Breast epithelium (tissue), 4 donors: ENCODE results near the gene ADAM12. TPM values are rescaled to one million over a fixed set of nuclear protein-coding genes. Genes with fewer than 3 reads are reported as not detected.
A peak's percentile ranks its signal among the peaks of the same experiment; 100 is the strongest.

ENCODE experiments used
- DNase-seq, 2 donors: peaks; one replicate each; pipeline ENCODE4 v3.0.0-alpha.2; 2019; ENCODE audit warnings: low spot score in 2 of 2
- H3K27ac ChIP-seq, 2 donors: fragments of 200-600 bp; sonication (generic) in 1 of 2; one replicate each; pipeline ENCODE4 v1.5.1; 2016 to 2019; ENCODE audit warnings: mild to moderate bottlenecking in 1 of 2
- H3K27me3 ChIP-seq, 2 donors: fragments of 200-600 bp; sonication (generic) in 1 of 2; one replicate each; pipeline versions ENCODE4 v1.5.1 to v1.6.0; 2017 to 2019; ENCODE audit warnings: control low read depth in 1 of 2, mild to moderate bottlenecking in 1 of 2
- H3K36me3 ChIP-seq: fragments of 200-600 bp; one replicate; pipeline ENCODE4 v1.5.1; 2019
- H3K4me1 ChIP-seq, 2 donors: fragments of 200-600 bp; sonication (generic); one replicate each; pipeline ENCODE4 v1.5.1; 2016 to 2019; ENCODE audit warnings: control low read depth in 1 of 2
- H3K4me3 ChIP-seq, 3 donors: fragments of 200-600 bp; sonication (generic); 1 replicate in 2 of 3; 2 replicates in 1 of 3; pipeline ENCODE4 v1.5.1; 2016 to 2019; ENCODE audit warnings: mild to moderate bottlenecking in 3 of 3, moderate library complexity in 2 of 3
- H3K9me3 ChIP-seq, 2 donors: fragments of 200-600 bp; sonication (generic) in 1 of 2; one replicate each; pipeline ENCODE4 v1.5.1; 2016 to 2019; ENCODE audit warnings: control low read depth in 1 of 2
- POLR2A ChIP-seq: fragments of 450-650 bp; IDR thresholded peaks from one replicate; pipeline ENCODE4 v1.6.1; 2016; ENCODE audit warnings: antibody characterized with exemption, mild to moderate bottlenecking, moderate library complexity
- POLR2AphosphoS5 ChIP-seq, 3 donors: sonication (generic); formaldehyde crosslinking; IDR thresholded peaks; one replicate each; pipeline ENCODE4 v1.6.1; 2017; ENCODE audit warnings: antibody characterized with exemption in 3 of 3
- intact Hi-C: fragments of 100-400 bp; cut with DNase I; formaldehyde crosslinking; loops from one replicate; pipeline ENCODE4 v1.15.1; 2023; ENCODE audit warnings: low total_unique reads
- total RNA-seq, 3 donors: library from RNA; depleted of rRNA; stranded (reverse); fragments of >200 nt; gene quantifications; one replicate each; pipeline ENCODE4 v1.1.0, GENCODE V29; 2016
- TF ChIP-seq, protein P1 (sequence below), 3 donors: fragments of 450-650 bp; IDR thresholded peaks; one replicate each; pipeline ENCODE4 v1.5.1; 2016 to 2017; ENCODE audit warnings: antibody characterized with exemption in 3 of 3, mild to moderate bottlenecking in 3 of 3, moderate library complexity in 3 of 3

The ADAM12 gene
- total RNA-seq, 3 donors from 2014 or later, result 8.6 to 16.4 (median 13.9) TPM

GRCh38 chr10:126042906-126043305, 345.4 kb downstream of the ADAM12 start:
- Histone ChIP-seq H3K4me1 (no peaks in the 10 kb centered on the region), H3K36me3 (no peaks in the 10 kb centered on the region), H3K27me3 (no peaks in the 10 kb centered on the region), H3K4me3 (no peak overlapping the region), H3K9me3 (no peaks in the 10 kb centered on the region), H3K27ac (no peak overlapping the region)
- intact Hi-C loops, result no loop called here
- TF ChIP-seq POLR2A, result no peak
- TF ChIP-seq, protein P1, sequence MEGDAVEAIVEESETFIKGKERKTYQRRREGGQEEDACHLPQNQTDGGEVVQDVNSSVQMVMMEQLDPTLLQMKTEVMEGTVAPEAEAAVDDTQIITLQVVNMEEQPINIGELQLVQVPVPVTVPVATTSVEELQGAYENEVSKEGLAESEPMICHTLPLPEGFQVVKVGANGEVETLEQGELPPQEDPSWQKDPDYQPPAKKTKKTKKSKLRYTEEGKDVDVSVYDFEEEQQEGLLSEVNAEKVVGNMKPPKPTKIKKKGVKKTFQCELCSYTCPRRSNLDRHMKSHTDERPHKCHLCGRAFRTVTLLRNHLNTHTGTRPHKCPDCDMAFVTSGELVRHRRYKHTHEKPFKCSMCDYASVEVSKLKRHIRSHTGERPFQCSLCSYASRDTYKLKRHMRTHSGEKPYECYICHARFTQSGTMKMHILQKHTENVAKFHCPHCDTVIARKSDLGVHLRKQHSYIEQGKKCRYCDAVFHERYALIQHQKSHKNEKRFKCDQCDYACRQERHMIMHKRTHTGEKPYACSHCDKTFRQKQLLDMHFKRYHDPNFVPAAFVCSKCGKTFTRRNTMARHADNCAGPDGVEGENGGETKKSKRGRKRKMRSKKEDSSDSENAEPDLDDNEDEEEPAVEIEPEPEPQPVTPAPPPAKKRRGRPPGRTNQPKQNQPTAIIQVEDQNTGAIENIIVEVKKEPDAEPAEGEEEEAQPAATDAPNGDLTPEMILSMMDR (IDR thresholded peaks at IDR 0.05), result no peak
- no peak for TF ChIP-seq POLR2AphosphoS5 (IDR thresholded peaks at IDR 0.05)
- DNase-seq, result no peak

DNA sequence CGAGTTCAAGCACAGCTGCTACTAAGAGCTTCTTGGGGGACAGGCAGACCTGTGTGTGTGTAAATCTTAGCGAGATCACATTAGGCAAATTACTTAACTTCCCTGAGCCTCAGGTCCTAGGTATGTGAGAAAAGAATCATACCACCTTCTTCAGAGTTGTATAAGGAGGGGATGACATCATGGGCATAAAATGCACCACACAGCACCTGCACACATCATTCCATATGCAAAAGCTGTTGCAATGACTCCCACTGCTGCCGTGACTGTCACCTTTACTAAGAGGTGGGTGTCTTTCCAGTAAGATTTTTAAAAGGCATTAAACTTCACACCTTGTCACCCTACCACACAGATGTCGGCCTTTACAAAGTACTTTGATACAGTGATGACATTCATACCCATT, 345.9 kb downstream of the ADAM12 start:
- Histone ChIP-seq H3K4me1 (no peaks in the 10 kb centered on the region), H3K36me3 (no peaks in the 10 kb centered on the region), H3K27me3 (no peaks in the 10 kb centered on the region), H3K4me3 (peak overlapping the region in 1 of 3 donors; percentile 7), H3K9me3 (no peaks in the 10 kb centered on the region), H3K27ac (peak overlapping the region in 1 of 2 donors; percentile 42)
- TF ChIP-seq POLR2A, result no peak
- no peak for TF ChIP-seq POLR2AphosphoS5 (IDR thresholded peaks at IDR 0.05)
- TF ChIP-seq, protein P1 (IDR thresholded peaks at IDR 0.05), result no peak
- DNase-seq, result no peak
- intact Hi-C loops, result no loop called here

- TF ChIP-seq, protein P1 (IDR thresholded peaks at IDR 0.05), result no peak
- TF ChIP-seq POLR2AphosphoS5 (IDR thresholded peaks at IDR 0.05) (peak in 1 of 3 donors; percentile 34), POLR2A (no peak)
- DNase-seq, result peak in 1 of 2 donors; percentile 64
- Histone ChIP-seq H3K27me3 (no peaks in the 10 kb centered on the region), H3K4me3 (peak overlapping the region in 1 of 3 donors; percentile 7), H3K9me3 (no peaks in the 10 kb centered on the region), H3K4me1 (no peaks in the 10 kb centered on the region), H3K27ac (peak overlapping the region in 1 of 2 donors; percentile 42), H3K36me3 (no peaks in the 10 kb centered on the region)
- intact Hi-C loops, result no loop called here
Measured at GRCh38 chr10:126041804-126042231, 346.5 kb downstream of the ADAM12 start.

DNA sequence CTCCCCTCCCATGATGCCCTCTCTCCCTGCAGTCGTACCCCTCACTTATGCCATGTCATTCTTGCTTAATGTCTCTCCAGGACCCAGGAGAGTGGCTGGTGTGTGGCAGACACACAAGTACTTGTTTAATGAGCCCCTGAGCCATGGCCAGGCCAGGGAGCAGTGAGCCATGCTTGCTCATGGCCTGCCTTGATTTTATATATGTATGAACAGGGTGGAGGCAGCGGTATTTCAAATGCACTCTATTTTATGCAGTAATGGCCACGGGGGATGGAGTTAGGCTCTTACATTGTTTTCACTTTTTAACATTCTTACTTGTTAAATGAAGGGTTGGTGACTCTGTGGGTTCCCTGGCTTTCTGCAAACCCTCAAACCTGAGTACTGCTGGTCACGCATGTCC, 347.2 kb downstream of the ADAM12 start:
- Histone ChIP-seq H3K9me3 (no peaks in the 10 kb centered on the region), H3K36me3 (no peaks in the 10 kb centered on the region), H3K27ac (no peak overlapping the region), H3K27me3 (no peaks in the 10 kb centered on the region), H3K4me3 (no peak overlapping the region), H3K4me1 (no peaks in the 10 kb centered on the region)
- intact Hi-C loops, result no loop called here
- no peak for DNase-seq
- TF ChIP-seq POLR2A (no peak), POLR2AphosphoS5 (IDR thresholded peaks at IDR 0.05) (no peak)
- TF ChIP-seq, protein P1 (IDR thresholded peaks at IDR 0.05), result no peak

DNA sequence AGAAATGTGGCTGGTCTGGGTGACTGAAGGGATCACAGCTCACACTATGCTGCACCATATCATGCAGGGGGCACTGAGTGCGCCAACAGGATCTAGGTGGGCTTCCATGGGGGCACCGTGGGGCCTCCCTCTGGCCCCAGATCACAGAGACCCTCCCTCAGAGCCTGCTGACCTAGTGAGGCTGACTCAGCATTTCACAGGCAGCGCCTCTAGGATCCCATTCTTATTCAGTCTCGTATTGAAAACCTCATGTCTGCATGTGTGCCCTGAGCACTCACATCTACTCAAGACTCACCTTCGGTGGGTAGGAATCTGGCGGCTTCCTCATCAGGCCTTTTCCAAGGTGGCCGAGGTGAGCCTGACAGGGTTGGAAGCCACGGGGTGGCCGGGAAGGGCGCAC, 350.3 kb downstream of the ADAM12 start:
- Histone ChIP-seq H3K27me3 (no peaks in the 10 kb centered on the region), H3K36me3 (no peaks in the 10 kb centered on the region), H3K27ac (no peak overlapping the region), H3K4me3 (no peak overlapping the region), H3K9me3 (peaks cover 0 to 12% of the 10 kb centered on the region in 2 donors), H3K4me1 (no peaks in the 10 kb centered on the region)
- TF ChIP-seq POLR2AphosphoS5 (IDR thresholded peaks at IDR 0.05) (no peak), POLR2A (no peak)
- TF ChIP-seq, protein P1 (IDR thresholded peaks at IDR 0.05), result no peak
- no peak for DNase-seq
- intact Hi-C loops, result no loop called here
